DMS79 (cell line): ENCODE data around the gene CD300LG.
"Not testable (repeated sequence)": the region's sequence is repeated elsewhere in the genome, so short reads cannot be mapped to it uniquely, and the experiment has no call there.

Experiments
- DNase-seq: peaks from one replicate; lab custom pipeline; 2025; lab: John Stamatoyannopoulos, UW

The CD300LG gene

DNA sequence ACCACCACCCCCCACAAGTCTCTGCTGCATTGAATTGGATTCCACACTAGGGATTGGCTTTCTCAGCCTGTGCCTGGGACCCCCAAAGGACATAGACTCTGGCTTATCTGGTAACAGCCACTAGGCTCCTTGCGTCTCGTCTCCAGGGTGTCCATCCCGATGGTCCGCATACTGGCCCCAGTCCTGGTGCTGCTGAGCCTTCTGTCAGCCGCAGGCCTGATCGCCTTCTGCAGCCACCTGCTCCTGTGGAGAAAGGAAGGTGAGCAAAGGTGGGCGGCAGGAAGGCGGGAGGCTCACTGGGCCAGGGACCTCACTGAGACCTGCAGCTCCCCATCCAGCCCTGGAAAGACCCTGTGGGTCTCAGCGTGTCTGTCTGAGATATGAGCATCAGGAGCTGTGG lies 8.1 kb downstream of the CD300LG start:
- DNase-seq = no peak

DNA sequence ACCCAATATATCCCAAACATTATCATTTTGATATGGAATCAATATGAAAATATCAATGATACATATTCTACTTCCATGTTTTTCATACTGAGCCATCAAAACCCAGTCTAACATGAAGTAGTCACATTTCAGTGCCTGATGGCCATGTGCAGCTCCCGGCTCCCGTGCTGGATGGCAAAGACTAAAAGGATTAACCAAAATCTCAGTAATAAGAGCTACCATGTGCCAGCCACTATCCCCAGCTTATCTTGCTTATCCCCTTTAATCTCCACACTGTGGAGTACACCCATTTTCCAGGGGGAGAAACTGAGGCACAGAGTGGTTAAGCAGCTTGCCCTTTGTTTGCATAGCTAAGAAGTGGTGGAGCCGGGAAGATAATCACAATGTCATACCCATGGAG lies 9.2 kb downstream of the CD300LG start:
- DNase-seq = no peak

DNA sequence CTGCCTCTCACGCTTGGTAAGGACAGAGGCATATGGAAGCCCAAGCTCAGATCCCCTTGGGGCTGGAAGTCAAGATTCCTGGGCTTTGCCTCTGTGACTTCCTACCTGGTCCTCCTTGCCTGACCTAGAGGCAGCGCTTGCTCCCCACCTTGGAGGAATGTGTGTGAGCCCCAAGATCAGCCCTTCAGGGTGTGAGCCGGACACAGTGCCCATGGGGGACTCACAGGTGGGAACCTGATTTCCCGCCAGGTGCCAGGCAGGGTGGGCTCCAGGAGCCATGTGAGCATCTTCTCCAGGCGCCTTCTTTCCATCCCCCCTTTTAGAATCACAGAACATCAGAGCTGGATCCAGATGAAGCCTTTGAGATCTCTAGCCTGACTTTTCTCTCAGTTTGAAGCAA lies 10.2 kb downstream of the CD300LG start:
- no peak for DNase-seq

DNA sequence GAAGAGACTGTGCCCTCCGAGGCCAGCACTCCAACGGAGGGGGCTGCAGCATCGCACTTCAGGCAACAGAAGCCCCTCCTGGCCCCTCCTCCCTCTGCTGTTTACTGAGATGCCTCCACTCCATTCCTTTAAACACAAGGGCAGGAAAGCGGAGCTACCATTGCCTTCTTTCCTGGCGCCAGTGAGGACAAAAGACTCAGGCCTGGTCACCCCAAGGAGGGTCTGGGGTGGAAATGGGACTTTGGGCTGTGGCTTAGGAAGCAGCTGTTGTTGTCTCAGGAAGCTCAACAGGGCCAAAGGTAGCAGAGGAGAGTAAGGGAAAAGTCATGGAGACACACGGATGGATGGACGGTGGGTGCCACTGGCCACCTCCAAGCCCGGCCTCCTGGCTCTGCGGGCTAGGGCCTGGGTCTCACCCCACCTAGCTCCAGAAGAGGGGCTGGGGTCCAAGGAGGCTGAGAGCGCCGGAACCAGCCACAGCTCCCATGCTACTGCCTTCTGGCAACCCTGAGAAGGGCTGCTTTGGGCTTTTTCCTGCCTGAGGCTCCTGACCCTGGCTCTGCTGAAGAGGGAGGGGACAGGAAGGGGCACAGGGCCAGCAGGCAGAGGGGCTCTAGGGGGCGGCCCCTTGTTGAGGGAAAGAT lies 11.1 kb downstream of the CD300LG start:
- no peak for DNase-seq

DNA sequence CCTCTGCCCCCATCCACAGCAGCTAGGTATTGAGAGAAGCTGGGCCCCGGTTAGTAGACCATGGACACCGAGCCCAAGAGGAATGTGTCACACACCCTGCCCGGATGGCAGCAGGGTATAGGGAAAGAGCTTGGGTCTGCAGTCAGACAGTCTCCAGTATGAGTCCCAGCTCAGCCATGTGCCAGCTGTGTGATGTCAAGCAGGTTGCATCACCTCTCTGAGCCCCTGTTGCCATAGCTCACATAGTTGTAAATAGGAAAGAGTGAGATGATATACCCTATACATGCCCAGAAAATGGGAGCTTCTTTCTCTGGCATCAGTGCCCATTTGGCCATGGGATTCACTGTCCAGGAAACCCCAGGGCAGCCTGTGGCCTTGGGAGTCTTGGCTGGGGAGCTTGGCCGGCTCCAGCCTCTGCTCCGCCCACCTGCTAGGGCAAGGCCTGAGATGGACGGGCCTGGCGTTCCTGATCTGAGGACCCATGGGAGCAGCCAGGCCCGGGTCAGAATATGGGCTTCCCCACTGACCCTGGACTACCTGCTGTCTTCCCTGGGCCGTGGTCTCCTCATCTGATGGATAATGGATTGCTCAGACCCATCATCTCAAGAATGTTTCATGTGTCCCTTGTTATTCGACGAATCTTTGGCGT lies 13.2 kb downstream of the CD300LG start:
- DNase-seq = no peak

DNA sequence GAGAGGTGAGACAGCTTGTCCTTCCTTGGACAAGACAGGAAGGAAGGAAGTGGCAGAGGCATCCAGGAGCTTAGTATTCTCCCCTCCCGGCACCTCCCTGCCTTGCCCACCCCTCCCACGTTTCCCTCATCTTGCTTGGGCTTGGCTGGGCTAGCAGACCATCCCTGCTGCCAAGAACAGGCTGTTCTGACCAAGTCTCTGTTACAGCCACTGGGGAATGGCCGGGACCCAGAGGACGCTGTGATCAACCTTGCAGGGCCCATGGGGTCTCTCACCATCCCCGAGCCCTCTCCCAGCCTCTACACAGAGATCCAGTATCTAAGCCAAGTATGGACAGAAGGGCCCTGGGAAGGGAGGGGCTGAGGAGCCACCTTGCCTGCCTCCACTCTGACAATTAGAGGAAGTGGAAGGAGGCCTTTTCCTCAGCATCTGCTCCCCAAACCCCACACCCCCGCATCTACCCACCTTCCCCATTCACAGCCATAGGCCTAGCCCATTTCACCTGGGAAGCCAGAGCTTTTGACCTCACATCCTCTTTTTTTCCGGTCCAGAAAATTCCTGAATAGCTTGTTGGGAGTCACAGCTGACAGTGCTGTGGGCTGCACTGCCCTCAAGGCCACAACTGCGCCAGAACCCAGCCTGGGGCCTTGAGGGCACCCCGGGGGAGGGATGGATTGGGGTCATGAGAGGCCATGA lies 14.1 kb downstream of the CD300LG start:
- no peak for DNase-seq

DNA sequence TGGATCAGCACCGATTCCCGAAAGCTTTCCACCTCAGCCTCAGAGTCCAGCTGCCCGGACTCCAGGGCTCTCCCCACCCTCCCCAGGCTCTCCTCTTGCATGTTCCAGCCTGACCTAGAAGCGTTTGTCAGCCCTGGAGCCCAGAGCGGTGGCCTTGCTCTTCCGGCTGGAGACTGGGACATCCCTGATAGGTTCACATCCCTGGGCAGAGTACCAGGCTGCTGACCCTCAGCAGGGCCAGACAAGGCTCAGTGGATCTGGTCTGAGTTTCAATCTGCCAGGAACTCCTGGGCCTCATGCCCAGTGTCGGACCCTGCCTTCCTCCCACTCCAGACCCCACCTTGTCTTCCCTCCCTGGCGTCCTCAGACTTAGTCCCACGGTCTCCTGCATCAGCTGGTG lies 15.0 kb downstream of the CD300LG start:
- DNase-seq = no peak

DNA sequence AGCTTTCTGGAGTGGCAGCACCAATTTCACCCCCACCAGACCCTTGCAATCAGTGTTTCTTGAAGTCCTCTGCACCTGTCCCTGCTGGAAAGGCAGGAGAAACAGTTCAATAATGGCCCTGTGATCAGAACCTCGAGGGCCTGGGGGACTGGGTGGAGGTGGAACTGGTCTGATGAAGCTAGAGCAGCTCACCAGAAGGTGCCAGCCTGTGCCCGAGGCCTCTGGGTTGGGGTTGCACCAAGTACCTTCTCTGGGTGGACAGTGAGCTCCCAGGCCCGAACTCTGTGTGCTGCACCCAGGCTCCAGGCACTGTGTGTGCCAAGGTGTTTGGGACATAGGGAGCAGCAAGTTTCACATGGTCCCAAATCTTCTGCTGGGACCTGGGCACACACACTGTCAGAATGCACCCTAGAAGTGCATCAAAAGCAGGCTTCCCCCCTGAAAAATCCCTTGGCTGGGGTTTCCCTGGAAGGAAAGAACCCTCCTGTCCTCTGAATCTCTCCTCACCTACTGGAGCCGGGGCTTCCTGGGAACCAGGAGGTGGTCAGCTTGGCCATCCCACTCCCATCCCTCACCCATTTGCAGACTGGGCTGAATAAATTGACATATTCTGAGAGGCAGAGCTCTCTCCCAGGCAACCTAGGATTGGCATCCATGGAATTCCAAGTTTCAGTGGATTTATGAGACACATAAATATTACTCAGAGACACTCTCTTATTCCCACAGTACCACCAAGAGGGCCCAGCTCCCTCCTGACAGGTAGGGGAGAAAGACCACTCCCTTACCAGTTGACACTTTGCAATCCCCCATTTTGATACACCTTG lies 17.4 kb downstream of the CD300LG start:
- no peak for DNase-seq

DNA sequence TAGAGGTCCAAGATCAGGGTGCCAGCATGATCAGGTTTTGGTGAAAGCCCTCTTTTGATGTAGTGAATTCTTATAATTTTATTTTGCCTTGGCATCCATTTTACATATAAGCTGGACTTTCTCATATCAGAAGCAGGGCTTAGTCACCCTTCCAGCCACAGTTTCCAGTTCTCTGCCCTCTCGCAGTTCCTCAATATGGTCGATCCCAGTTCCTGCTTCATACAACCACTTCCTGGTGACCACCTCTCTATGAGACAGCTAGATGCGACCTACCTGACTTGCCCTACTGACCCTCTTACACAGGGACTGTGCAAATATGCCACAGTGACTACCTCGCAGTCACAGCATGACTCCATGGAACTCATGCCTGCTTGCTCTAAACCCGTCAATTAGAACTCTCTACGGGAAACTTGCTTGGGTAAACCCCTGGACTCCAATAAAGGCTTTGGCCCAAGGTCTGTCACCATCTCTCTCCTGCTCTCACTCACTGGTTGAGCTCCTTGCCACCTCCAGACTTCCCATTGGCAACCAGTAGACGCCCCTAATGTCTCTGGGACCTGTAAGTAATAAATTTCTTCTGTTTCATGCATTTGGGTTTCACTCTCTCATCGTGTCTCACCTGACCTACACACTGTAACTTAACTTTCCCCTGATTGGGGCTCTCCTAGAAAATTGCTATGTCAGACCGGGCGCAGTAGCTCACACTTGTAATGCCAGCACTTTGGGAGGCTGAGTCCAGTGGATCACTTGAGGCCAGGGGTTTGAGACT lies 21.4 kb downstream of the CD300LG start:
- DNase-seq = no peak

DNA sequence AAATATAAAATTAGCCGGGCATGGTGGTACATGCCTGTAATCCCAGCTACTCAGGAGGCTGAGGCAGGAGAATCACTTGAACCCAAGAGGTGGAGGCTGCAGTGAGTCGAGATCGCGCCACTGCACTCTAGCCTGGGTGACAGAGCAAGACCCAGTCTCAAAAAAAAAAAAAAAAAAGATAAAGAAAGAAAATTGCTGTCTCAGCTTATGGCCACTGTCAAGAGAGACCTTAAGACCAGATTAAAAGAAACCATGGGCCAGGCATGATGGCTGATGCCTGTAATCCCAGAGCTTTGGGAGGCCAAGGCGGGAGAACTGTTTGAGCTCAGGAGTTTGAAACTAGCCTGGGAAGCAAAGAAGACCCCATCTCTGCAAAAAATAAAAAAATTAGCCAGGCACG lies 22.1 kb downstream of the CD300LG start:
- DNase-seq = not testable (repeated sequence)

DNA sequence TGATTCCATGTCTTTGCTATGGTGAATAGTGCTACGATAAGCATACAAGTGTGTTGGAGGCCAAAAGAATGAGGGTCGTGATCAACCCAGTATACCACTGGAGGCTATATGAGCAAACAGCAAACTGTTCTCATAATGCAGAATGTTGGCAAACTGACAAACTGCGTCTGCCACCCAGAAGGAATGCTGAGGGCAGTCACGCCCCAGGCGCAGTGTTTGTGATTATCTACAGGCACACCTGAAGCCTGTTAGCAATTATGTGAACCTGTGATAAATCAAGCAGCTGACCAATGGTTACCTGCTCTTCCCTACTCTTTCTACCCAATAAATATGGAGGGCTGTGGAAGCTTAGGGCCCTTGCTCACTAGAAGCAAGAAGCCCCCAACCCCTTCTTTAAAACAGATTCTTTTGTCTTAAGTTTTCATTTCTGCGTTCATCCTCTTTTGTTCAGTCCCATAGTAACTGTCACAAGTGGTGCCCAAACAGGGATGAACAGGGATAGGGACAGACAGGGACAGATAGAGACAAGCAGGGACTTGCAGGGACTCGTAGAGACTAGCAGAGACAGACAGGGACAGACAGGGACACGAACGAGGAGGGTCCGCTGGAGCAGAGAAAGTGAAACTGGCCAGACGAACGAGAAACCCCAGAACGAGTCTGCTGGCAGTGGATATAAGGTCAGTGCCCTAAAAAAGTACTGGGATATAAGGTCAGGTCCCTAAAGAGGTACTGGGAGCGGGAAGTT lies 25.1 kb downstream of the CD300LG start:
- no peak for DNase-seq

DNA sequence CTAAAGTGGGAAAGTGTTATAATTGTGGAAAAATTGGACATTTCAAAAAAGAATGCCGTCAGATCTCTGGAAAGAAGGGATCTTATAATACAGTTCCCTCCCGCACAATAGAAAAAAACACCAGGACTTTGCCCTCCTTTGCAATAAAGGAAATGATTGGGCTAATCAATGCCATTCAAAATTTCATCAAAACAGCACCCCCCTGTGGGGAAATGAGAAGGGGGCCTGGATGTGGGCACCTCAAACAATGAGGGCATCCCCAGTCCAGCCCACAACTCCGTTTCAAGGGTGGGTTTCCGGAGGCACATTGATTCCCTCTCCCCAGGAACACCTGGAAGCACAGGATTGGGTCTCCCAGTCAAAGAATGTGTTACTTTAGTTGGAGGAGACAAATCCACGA lies 26.1 kb downstream of the CD300LG start:
- DNase-seq = no peak

DNA sequence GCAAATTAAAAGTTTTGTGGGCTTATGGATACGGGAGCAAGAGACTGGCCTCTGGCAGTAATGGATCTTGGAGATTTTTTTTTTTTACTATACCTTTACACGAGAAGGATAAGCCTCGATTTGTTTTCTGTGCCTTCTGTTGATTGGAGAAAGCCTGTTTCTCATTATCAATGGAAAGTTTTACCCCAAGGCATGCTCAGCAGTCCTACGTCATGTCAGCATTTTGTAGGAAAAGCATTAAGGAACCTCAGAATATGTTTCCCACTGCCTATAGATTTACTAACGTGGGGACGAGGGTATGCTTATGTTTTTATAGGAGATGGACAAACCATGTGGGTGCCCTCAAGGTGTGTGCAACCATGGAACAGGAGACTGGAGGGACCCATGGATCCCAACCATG lies 26.8 kb downstream of the CD300LG start:
- no peak for DNase-seq

DNA sequence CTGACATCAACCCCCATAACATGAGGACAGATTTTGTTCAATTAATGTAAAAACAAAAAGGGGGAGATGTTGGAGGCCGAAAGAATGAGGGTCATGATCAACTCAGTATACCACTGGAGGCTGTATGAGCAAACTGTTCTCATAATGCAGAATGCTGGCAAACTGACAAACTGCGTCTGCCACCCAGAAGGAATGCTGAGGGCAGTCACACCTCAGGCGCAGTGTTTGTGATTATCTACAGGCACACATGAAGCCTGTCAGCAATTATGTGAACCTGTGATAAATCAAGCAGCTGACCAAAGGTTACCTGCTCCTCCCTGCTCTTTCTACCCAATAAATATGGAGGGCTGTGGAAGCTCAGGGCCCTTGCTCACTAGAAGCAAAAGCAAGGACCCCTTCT lies 27.3 kb downstream of the CD300LG start:
- no peak for DNase-seq

DNA sequence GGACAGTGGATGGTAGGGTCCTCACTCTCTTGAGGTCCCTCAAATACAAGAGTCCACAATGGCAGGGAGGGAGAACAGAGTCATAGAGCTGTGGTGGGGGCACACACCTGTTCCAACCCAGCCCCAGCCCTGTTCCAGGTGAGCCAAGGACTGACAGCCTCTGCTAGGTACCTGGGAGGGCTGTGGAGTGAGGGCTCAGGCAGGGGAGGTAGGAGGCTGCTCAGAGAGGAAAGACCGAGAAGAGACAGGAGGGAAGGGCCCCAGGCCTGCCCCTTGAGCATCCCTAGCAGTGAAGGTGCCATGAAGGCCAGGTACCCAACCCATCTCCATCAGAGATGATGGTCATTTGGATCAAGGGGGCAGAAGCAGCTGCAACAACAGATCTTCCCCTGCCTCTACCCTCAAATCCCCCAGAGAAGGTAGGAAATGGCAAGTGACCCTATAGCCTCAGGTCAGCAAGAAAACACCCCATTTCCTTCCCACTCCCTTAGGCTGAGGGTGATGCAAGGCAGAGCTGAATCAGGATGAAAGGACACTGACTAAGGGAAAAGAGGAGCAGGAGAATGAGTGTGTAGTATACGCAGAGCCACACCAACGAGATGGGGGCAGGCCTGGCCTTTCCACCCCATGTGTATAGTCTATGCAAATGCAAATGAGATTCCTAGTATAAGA lies 28.6 kb downstream of the CD300LG start:
- no peak for DNase-seq

DNA sequence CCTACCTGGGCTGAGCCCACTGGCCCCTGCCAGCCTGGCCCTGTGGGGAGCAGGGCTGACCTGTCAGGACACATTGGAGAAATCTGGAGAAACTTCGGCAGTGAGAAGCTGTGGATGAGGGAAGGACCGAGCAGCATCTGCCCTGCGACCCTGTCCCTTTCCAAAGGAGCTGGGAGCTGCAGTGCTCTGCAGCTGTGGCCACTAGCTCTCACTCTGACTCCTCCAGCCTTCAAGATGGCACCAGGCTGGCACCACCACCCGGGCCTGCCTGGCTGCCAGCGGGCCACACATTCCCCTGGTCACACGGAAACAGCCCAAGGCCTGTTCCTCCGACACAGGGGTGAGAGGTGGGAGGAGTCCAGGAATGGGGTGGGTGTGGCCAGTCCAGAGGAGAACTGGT lies 30.1 kb downstream of the CD300LG start:
- no peak for DNase-seq

DNA sequence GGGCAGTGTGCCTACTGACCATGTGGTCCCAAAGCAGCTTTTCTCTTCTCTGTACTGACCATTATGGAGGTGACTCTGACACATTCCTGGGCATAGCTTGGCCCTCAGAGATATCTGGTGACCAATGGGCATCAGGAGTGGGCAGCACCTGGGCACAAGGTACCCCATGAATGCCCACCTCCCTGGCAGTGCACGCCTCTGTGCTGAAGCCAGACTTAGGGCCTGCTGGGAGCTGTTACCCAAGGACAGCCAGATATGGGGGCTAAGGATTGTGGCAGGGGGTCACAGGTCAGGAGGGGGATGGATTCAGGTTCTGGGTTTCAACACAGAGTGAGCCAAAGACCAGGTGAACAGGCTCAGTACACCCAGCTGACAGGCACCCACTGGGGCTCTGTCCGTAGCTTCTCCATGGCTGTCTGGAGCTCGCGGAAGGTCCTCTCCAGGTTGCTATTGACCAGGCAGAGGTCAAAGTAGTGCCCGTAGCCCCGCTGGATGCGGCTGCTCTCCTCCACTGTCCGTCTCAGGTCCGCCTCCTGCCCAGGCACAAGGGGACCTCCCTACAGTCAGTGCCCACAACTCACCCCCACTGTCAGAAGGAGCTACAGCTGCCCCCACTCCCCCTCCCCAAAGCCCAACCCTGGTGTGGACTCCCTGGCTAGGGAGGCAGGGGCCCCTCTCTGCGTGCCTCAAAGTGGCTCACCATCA lies 30.6 kb downstream of the CD300LG start:
- no peak for DNase-seq

DNA sequence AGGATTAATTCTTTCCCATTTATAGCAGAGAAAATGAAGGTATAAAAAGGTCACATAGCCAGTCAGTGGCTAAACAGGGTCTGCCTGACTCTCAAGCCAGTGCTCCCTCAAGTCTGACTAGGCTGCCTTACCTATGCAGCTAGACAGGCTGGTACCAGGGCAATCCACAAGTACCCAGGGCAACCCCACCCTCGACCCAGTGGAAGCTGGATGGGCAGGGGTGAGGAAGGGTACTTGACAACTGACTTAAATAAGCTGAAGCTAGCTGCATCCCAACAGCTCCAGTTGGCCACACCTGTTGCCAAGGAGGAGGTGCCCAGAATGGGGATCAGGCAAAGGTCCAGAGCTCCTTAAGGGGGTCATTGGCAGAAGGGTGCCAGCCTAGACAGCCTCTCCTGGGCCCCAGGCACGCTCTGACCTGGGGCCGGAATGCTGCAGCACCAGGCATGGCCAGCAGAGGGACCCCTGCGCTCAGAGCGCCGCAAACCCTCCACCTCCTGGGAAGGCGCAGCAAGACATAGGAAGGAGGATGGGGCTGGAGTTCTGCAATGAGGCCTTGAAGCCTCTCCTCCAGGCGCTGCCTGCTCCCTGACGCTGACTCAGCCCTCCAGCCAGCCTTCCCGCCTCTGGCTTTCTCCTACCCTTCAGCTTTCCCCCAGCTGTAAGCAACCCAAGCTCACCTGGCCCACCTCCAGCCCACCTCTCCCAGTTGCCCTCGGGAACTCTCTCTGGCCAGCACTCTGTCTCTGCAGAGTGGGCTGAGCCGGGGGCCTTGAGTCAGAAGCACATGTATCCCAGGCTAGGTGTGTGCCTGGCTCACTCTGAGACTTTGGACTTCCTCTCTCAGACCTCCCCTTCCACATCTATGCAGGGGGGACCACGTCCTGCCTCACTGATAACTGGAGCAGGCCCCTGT lies 31.5 kb downstream of the CD300LG start:
- peak; percentile 56 for DNase-seq
